GM23248 (cell line): ENCODE data around the gene FILIP1.

Source experiments
- EZH2 ChIP-seq: fragments of 200-600 bp; sonication (generic); IDR thresholded peaks from 2 replicates; pipeline ENCODE4 v1.6.1; 2018; ENCODE audit warnings: antibody characterized with exemption, mild to moderate bottlenecking; ENCODE audit not compliant: insufficient read depth, poor library complexity, severe bottlenecking
- EZH2phosphoT487 ChIP-seq: fragments of 200-600 bp; sonication (generic); IDR thresholded peaks from 2 replicates; pipeline ENCODE4 v1.6.1; 2018; ENCODE audit warnings: antibody characterized with exemption, moderate library complexity, mild to moderate bottlenecking, low read depth; ENCODE audit not compliant: insufficient read depth

- TF ChIP-seq EZH2 (no peak), EZH2phosphoT487 (no peak)
Measured at GRCh38 chr6:75281653-75282052, 211.9 kb downstream of the FILIP1 start.
